ENCODE measurements around the gene KLHL25.

- TF ChIP-seq CTCF (IDR thresholded peaks at IDR 0.05; ENCODE audit: low read depth, low read length, poor library complexity, severe bottlenecking), result no peak
- TF ChIP-seq EZH2phosphoT487 (IDR thresholded peaks at IDR 0.05; ENCODE audit: borderline replicate concordance, low read length), result no peak
Observed at GRCh38 chr15:85840802-85841152, 46.1 kb upstream of the KLHL25 start.

Measured in DOHH2 (cell line).